HepG2 (cell line): ENCODE data around the gene DDX19B. TPM values are rescaled to one million over a fixed set of nuclear protein-coding genes. Genes with fewer than 3 reads are reported as not detected.

Source experiments
- ATF3 ChIP-seq: sonication (generic); formaldehyde crosslinking; IDR thresholded peaks from 2 replicates; pipeline ENCODE4 v1.4.0; 2020; ENCODE audit warnings: missing genetic modification reagents
- IRX3 ChIP-seq: sonication (generic); formaldehyde crosslinking; IDR thresholded peaks from 2 replicates; pipeline ENCODE4 v1.8.1; 2023; ENCODE audit warnings: mild to moderate bottlenecking, low read depth, missing genetic modification reagents, borderline replicate concordance
- KAT8 ChIP-seq: IDR thresholded peaks from 2 replicates; pipeline ENCODE4 v1.6.1; 2016; ENCODE audit warnings: missing genetic modification reagents, missing compliant biosample characterization
- KDM5B ChIP-seq: sonication (generic); formaldehyde crosslinking; IDR thresholded peaks from 2 replicates; pipeline ENCODE4 v1.4.0; 2020; ENCODE audit warnings: missing genetic modification reagents, mild to moderate bottlenecking, borderline replicate concordance
- MBD4 ChIP-seq: IDR thresholded peaks from 2 replicates; pipeline ENCODE4 v1.6.1; 2012; ENCODE audit warnings: low read length, inconsistent platforms, borderline replicate concordance
- MTA1 ChIP-seq: sonication (generic); formaldehyde crosslinking; IDR thresholded peaks from 2 replicates; pipeline ENCODE4 v1.4.0; 2020; ENCODE audit warnings: missing genetic modification reagents, mild to moderate bottlenecking, borderline replicate concordance
- NFYC ChIP-seq: IDR thresholded peaks from 2 replicates; pipeline ENCODE4 v1.6.1; 2016; ENCODE audit warnings: missing genetic modification reagents, missing compliant biosample characterization
- NR2F1 ChIP-seq, 2 experiments: fragments of 450-650 bp in 1 of 2; formaldehyde crosslinking in 1 of 2; IDR thresholded peaks; 2 replicates each; pipeline versions ENCODE4 v1.5.0 to v1.6.1; 2016 to 2020; ENCODE audit warnings: mild to moderate bottlenecking in 1 of 2, missing compliant biosample characterization in 1 of 2, missing genetic modification reagents in 1 of 2, moderate library complexity in 1 of 2
- PITX1 ChIP-seq: sonication (generic); formaldehyde crosslinking; IDR thresholded peaks from 2 replicates; pipeline ENCODE4 v1.5.1; 2020; ENCODE audit warnings: mild to moderate bottlenecking, missing genetic modification reagents
- RFXANK ChIP-seq: IDR thresholded peaks from 2 replicates; pipeline ENCODE4 v1.6.1; 2016
- SUZ12 ChIP-seq: fragments of 150-350 bp; IDR thresholded peaks from 2 replicates; pipeline ENCODE4 v1.6.1; 2014; ENCODE audit warnings: low read depth, low read length
- TFDP2 ChIP-seq: sonication (generic); formaldehyde crosslinking; IDR thresholded peaks from 2 replicates; pipeline ENCODE4 v1.4.0; 2020; ENCODE audit warnings: missing genetic modification reagents
- ZBTB14 ChIP-seq: sonication (generic); formaldehyde crosslinking; IDR thresholded peaks from 2 replicates; pipeline ENCODE4 v1.4.0; 2020; ENCODE audit warnings: missing genetic modification reagents
- ZBTB20 ChIP-seq: sonication (generic); formaldehyde crosslinking; IDR thresholded peaks from 2 replicates; pipeline ENCODE4 v1.8.1; 2023; ENCODE audit warnings: missing genetic modification reagents, low read depth, mild to moderate bottlenecking, borderline replicate concordance
- ZBTB3 ChIP-seq: sonication (generic); formaldehyde crosslinking; IDR thresholded peaks from 2 replicates; pipeline ENCODE4 v1.4.0; 2020; ENCODE audit warnings: low read depth, mild to moderate bottlenecking, moderate library complexity, missing genetic modification reagents, borderline replicate concordance
- ZBTB42 ChIP-seq: sonication (generic); formaldehyde crosslinking; IDR thresholded peaks from 2 replicates; pipeline ENCODE4 v1.5.0; 2020; ENCODE audit warnings: mild to moderate bottlenecking, missing genetic modification reagents
- ZFP62 ChIP-seq: sonication (generic); formaldehyde crosslinking; IDR thresholded peaks from 2 replicates; pipeline ENCODE4 v1.4.0; 2020; ENCODE audit warnings: missing genetic modification reagents
- ZNF431 ChIP-seq: sonication (generic); formaldehyde crosslinking; IDR thresholded peaks from 2 replicates; pipeline ENCODE4 v1.9.0; 2022; ENCODE audit warnings: missing genetic modification reagents, low read depth, mild to moderate bottlenecking, borderline replicate concordance
- ZNF546 ChIP-seq: sonication (generic); formaldehyde crosslinking; conservative IDR thresholded peaks from 2 replicates; pipeline ENCODE4 v1.8.1; 2023; ENCODE audit warnings: mild to moderate bottlenecking, missing genetic modification reagents
- ZNF549 ChIP-seq: sonication (generic); formaldehyde crosslinking; IDR thresholded peaks from 2 replicates; pipeline ENCODE4 v1.5.0; 2020; ENCODE audit warnings: missing genetic modification reagents
- ZNF619 ChIP-seq: sonication (generic); formaldehyde crosslinking; IDR thresholded peaks from 2 replicates; pipeline ENCODE4 v1.4.0; 2020; ENCODE audit warnings: mild to moderate bottlenecking, missing genetic modification reagents
- ZNF784 ChIP-seq: sonication (generic); formaldehyde crosslinking; IDR thresholded peaks from 2 replicates; pipeline ENCODE4 v1.5.1; 2020; ENCODE audit warnings: missing genetic modification reagents, mild to moderate bottlenecking, borderline replicate concordance
- polyA plus RNA-seq, 8 experiments: library from polyadenylated mRNA; depleted of rRNA in 3 of 8; stranded (reverse) in 7 of 8; unstranded in 1 of 8; fragments of >200 nt; fragmentation: Illumina TruSeq in 4 of 8; extraction: Trizol in 4 of 8; gene quantifications; 2 replicates each; pipeline versions ENCODE4 v1.2.1 to v1.2.3, GENCODE V29; 2011 to 2016; ENCODE audit warnings: low read depth in 4 of 8, missing spikeins in 1 of 8, mixed read lengths in 1 of 8; ENCODE audit not compliant: insufficient read depth in 1 of 8
- total RNA-seq, 5 experiments: library from RNA; depleted of rRNA; stranded (reverse); fragments of >200 nt; fragmentation: Illumina TruSeq; extraction: Trizol; gene quantifications; 2 replicates each; pipeline ENCODE4 v1.2.3, GENCODE V29; 2016; ENCODE audit warnings: low read depth in 1 of 5

Gene DDX19B
- total and polyA plus RNA-seq, 2 of the 13 experiments (the other 11 are each of a cell fraction or from before 2014, with no cell fraction given) = 36.2 to 40.0 TPM

- TF ChIP-seq ATF3 (CRISPR knock-in tag) (peak; percentile 75), KAT8 (CRISPR knock-in tag) (peak; percentile 83; the same call in 1 of the 2 replicates), MBD4 (no peak), ZNF546 (CRISPR knock-in tag) (peak; percentile 71; the same call in 1 of the 2 replicates), ZBTB42 (CRISPR knock-in tag) (peak; percentile 80), ZNF431 (CRISPR knock-in tag) (peak; percentile 25; the same call in 1 of the 2 replicates), NR2F1 (CRISPR knock-in tag; IDR thresholded peaks at IDR 0.05) (peak in 1 of 2 experiments; percentile 11; a peak in 1 of 4 replicates), RFXANK (CRISPR knock-in tag) (no peak), NFYC (peak; percentile 98), ZBTB14 (CRISPR knock-in tag) (peak; percentile 38; the same call in 1 of the 2 replicates), IRX3 (no peak; the same call in 1 of the 2 replicates), ZBTB3 (CRISPR knock-in tag) (no peak), ZNF784 (CRISPR knock-in tag) (peak; percentile 76; the same call in 1 of the 2 replicates), ZBTB20 (CRISPR knock-in tag) (no peak), ZNF619 (peak; percentile 52; the same call in 1 of the 2 replicates), ZFP62 (CRISPR knock-in tag) (no peak), MTA1 (CRISPR knock-in tag) (no peak; the same call in 1 of the 2 replicates), SUZ12 (no peak), TFDP2 (CRISPR knock-in tag) (peak; percentile 96), PITX1 (peak; percentile 83), ZNF549 (CRISPR knock-in tag) (no peak), KDM5B (CRISPR knock-in tag) (peak; percentile 70; the same call in 1 of the 2 replicates)
These were observed 9.5 kb upstream of the DDX19B start, which contains the start of gene AARS1 (continued) for GRCh38 chr16:70289229-70290094.
